ENCODE data around the gene IRX5. TPM values are rescaled to one million over a fixed set of nuclear protein-coding genes. Genes with fewer than 3 reads are reported as not detected.
A peak's percentile ranks its signal among the peaks of the same experiment; 100 is the strongest.

The IRX5 gene
- total RNA-seq, 1 experiment from 2014 or later: 3.1 TPM

GRCh38 chr16:54928411-54929089, 2.1 kb upstream of the IRX5 start:
- DNase-seq (ENCODE audit: low read depth, low spot score): peak; percentile 65
- in situ Hi-C loops (cut with HindIII; ENCODE audit: low pct_unique_long_range_greater_than_20kb, low sequenced_read_pairs): no loop called here

GRCh38 chr16:54929090-54930004, 1.3 kb upstream of the IRX5 start:
- in situ Hi-C loops (cut with HindIII; ENCODE audit: low pct_unique_long_range_greater_than_20kb, low sequenced_read_pairs): no loop called here
- DNase-seq (ENCODE audit: low read depth, low spot score): peak; percentile 98

DNA sequence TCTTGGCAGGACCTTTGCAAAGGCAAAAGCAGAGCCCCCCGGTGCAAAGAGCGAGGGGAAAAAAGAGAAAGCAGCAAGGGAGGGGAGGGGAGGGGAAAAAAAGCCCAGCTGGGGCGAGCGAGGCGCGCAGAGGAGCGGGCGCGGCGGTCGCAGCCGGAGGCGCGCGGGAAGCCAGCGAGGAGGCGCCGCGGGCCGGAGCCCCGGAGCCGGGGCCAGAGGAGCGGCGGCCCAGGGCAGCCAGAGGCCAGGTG, 129 bp downstream of the IRX5 start:
- in situ Hi-C loops (cut with HindIII; ENCODE audit: low pct_unique_long_range_greater_than_20kb, low sequenced_read_pairs): no loop called here
- DNase-seq (ENCODE audit: low read depth, low spot score): no peak

- in situ Hi-C loops (cut with HindIII; ENCODE audit: low pct_unique_long_range_greater_than_20kb, low sequenced_read_pairs): no loop called here
- peak; percentile 20 for DNase-seq (ENCODE audit: low read depth, low spot score)
These were observed 702 bp downstream of the IRX5 start for GRCh38 chr16:54931120-54932014.

GRCh38 chr16:54932021-54932660, 1.5 kb downstream of the IRX5 start:
- in situ Hi-C loops (cut with HindIII; ENCODE audit: low pct_unique_long_range_greater_than_20kb, low sequenced_read_pairs): no loop called here
- DNase-seq (ENCODE audit: low read depth, low spot score): no peak

- no peak for DNase-seq (ENCODE audit: low read depth, low spot score)
- in situ Hi-C loops (cut with HindIII; ENCODE audit: low pct_unique_long_range_greater_than_20kb, low sequenced_read_pairs): no loop called here
These were observed 2.1 kb downstream of the IRX5 start for GRCh38 chr16:54932737-54933254.

DNA sequence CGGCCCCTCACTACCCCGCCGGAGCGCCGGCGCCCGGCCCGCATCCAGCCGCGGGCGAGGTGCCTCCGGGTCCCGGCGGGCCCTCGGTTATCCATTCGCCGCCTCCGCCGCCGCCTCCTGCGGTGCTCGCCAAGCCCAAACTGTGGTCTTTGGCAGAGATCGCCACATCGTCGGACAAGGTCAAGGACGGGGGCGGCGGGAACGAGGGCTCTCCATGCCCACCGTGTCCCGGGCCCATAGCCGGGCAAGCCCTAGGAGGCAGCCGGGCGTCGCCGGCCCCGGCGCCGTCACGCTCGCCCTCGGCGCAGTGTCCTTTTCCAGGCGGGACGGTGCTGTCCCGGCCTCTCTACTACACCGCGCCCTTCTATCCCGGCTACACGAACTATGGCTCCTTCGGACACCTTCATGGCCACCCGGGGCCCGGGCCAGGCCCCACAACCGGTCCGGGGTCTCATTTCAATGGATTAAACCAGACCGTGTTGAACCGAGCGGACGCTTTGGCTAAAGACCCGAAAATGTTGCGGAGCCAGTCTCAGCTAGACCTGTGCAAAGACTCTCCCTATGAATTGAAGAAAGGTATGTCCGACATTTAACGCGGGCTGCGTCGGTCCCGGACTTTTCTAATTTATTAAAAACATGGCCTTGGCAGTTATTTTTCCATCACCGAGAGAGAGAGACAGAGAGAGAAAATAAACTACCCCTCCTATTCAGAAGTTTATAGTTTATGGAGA, 2.8 kb downstream of the IRX5 start:
- no peak for DNase-seq (ENCODE audit: low read depth, low spot score)
- in situ Hi-C loops (cut with HindIII; ENCODE audit: low pct_unique_long_range_greater_than_20kb, low sequenced_read_pairs): no loop called here

GRCh38 chr16:54934481-54935265, 4.0 kb downstream of the IRX5 start:
- DNase-seq (ENCODE audit: low read depth, low spot score): no peak
- in situ Hi-C loops (cut with HindIII; ENCODE audit: low pct_unique_long_range_greater_than_20kb, low sequenced_read_pairs): no loop called here

- in situ Hi-C loops (cut with HindIII; ENCODE audit: low pct_unique_long_range_greater_than_20kb, low sequenced_read_pairs): no loop called here
- no peak for DNase-seq (ENCODE audit: low read depth, low spot score)
These were observed 4.8 kb downstream of the IRX5 start for GRCh38 chr16:54935266-54935968.

GRCh38 chr16:54936201-54936978, 5.7 kb downstream of the IRX5 start:
- in situ Hi-C loops (cut with HindIII; ENCODE audit: low pct_unique_long_range_greater_than_20kb, low sequenced_read_pairs): no loop called here
- no peak for DNase-seq (ENCODE audit: low read depth, low spot score)

DNA sequence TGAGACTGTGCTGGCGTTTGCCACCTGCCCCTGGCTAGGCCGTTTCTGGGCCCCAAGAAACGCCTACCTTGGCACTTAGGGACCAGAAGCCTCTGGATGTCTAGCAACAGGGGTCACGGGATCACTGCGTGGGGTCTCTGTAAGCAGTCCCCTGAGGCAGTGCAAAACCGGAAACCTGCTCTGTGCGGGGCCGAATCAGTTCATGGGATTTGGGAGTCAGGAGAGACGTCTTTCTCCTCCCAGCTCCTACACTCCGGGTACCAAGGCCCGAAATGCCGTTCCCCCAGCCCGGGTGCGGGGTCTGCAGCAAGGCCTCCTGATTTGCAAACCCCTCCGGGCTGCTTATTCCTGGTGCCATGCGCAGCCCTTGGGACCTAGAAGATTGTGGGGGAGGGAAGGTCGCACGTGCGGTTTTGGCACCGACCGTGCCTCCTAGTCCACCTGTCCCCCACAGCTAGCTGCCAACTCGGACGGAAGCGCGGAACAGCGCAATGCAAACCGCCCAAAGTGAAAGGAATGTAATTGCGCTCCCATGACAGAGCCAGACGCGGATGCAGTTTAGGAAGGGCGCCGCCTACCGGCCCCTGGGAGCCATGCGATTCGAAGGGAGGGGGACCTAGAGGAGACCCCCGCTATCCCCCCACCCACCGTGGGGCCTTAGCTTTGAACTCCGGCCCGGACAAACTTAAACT, 6.5 kb downstream of the IRX5 start:
- DNase-seq (ENCODE audit: low read depth, low spot score): no peak

DNA sequence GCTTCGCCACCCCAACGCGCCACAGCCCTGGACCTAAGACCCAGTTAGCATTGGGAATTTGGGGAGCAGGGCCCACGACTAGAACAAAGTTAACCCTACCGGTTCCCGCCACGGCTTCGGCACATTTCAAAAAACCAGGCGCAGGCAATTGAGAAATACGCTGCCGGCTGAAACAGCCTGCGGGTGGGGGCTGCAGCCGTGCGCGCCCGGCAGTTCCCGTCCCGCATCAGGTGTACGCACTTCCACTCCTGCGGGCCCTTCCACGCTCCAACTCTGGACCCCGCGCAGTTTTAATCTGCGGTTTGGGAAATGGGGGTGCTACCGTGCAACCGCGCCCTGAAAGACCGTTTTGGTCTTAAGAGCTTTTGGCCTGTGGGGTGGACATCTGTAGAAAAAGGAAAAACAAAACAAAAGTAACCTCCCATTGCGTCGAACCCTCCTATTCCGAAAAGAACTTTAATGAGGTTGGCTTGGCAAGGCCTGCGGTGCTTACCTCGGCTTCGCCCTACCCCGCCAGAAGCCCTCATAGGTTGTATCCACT, 7.1 kb downstream of the IRX5 start:
- in situ Hi-C loops (cut with HindIII; ENCODE audit: low pct_unique_long_range_greater_than_20kb, low sequenced_read_pairs): no loop called here
- DNase-seq (ENCODE audit: low read depth, low spot score): no peak

More for the DNA sequence above, 6.5 kb downstream of the IRX5 start:
- in situ Hi-C loops (cut with HindIII; ENCODE audit: low pct_unique_long_range_greater_than_20kb, low sequenced_read_pairs): no loop called here

DNA sequence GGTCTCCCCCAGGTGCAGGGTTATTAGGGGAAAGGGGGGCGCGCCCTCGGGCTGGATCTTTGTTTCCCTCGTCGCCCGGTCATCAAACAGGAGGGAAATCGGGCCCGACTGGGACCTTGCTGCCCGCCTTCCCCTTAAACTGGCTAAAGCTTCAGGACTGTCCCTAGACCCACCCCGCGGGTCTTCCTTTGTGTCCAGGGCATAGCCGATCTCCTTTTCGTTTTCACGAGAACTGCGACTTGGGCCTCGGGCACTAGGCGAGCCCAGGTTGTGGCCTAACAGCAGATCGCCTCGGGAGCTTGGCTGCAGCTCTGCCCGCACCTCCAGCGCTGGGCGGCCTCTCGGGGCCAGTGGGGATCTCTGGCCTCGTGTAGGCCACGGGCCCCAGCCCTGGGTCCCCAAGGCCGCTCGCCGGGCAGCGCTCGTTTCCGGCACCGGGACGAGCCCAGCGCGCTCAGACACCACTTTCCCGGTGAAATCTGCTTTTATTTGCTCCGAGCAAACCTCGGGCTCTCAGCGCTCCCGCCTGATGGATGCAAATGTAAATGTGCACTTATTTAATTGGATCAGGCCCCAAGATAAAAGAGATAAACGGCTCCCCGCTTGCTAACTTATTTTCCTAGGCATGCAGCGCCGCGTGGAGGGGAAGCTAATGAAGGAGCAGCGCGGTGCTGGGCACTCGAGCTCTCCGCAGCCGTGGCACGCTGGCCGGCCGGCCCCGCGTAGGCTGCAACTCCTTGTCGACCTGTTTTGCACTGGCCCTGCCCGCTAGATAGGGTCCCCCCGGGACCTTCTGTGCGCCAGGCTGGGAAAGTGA, 7.8 kb downstream of the IRX5 start:
- in situ Hi-C loops (cut with HindIII; ENCODE audit: low pct_unique_long_range_greater_than_20kb, low sequenced_read_pairs): no loop called here
- no peak for DNase-seq (ENCODE audit: low read depth, low spot score)

GRCh38 chr16:54939029-54939346, 8.3 kb downstream of the IRX5 start:
- in situ Hi-C loops (cut with HindIII; ENCODE audit: low pct_unique_long_range_greater_than_20kb, low sequenced_read_pairs): no loop called here
- no peak for DNase-seq (ENCODE audit: low read depth, low spot score)

Measured in SK-MEL-5 (cell line).